Fibroblast of skin of scalp (primary cell): ENCODE results near the gene PGPEP1.
"Not testable (repeated sequence)": the region's sequence is repeated elsewhere in the genome, so short reads cannot be mapped to it uniquely, and the experiment has no call there.

ENCODE experiments used
- DNase-seq: peaks from one replicate; pipeline ENCODE4 v3.0.0-alpha.2; 2013

Gene PGPEP1

DNA sequence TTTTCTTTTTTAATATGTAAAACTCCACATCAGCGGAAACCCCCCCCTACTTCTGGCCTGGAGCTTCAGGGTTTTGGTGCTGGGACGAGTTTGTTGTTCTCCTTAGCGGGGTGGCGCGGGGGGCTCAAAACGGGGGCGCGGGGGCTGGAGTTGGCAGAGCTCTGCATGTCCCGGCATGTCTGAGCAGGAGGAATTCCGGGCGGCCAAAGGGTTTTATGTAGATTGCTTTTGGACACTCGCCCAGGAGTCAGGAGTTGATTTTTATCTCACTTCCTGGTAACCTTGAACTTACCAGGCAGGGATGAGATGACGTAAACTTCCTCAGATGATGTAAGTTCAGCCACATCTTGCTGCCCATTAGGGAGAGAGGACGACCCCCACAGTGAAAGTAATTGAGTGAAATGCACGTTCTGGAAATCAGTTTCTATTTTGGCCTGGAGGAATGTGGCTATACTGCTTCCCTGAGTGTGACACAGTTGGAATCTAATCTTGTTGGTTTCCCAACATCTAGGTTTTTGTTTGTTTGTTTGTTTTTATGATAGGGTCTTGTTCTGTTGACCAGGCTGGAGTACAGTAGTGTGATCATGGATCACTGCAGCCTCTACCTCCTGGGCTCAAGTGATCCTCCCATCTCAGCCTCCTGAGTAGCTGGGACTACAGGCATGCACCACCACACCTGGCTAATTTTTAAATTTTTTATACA lies 24.6 kb downstream of the PGPEP1 start:
- DNase-seq: peak; percentile 99

DNA sequence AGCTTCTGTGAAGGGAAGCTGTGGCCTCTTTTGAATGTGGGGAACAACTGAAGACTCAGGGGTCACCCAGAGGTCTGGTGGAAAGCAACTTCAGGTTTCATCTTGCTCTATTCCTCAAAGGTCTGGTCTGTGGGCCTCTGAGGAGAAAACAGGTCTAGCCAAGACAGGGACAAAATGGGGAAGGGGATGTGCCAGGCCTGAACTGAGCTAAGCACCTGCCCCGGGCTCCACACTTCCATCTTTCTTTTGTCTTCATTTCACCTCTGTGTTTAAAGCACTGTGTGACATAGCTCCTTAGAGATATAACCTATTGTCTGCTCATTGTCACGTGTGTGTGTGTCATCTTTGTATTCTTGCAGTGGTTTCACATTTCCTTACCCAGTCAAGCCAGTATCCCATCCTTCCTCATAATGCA lies 25.6 kb downstream of the PGPEP1 start:
- DNase-seq: no peak

DNA sequence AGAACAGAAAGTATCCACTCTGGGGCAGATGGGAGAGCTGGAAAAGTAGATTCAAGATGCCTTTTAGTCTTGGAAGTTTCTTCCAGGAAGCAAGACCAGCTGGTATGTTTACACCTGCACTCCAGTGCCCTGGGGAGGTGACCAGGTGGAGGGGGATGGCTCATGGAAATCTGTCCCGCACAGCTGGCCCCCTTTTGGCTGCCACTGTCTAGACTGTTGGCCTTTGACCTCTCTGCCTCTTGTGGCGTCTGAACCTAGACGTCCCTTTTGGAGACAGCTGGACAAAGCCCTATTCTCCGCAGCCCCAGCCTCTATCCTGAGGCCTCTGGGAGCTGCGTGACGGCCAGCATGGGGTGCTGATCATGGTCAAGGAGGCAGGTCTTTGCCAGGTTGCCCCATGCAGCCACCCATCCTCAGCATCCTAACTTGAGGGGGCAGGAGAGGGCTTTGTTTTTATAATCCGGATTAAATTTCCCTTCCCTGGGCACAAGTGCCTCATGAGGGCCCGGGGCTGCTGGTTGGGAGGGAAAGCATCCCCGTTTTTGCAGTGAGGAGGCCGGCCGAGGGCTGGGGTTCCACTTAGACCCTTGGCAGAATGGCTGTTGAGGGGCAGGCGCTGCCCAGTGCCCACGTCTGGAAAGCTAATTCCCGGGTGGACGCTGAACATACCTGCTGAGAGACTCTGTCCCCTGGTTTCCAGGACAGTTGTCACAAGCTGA lies 28.3 kb downstream of the PGPEP1 start:
- no peak for DNase-seq

DNA sequence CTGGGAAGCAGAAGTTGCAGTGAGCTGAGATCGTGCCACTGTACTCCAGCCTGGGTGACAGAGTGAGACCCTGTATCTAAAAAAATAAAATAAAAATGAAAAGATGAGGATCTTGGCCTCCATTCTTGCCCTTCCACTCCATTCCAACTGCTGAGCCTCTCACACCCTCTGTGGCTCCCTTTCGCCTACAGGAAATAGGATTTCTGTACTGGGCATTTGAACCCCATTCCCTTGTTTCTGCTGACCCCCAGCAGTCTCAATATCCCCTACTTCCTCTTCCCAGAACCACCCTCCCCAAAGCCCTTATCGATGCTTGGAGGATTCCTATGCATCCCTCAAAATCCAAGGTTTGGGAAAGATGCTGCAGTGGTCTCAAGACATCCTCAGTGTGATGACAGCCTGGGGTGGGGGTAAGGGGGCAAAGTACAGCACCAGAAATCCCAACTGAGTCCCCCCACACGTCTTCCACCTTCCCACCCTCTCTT lies 33.1 kb downstream of the PGPEP1 start:
- no peak for DNase-seq

DNA sequence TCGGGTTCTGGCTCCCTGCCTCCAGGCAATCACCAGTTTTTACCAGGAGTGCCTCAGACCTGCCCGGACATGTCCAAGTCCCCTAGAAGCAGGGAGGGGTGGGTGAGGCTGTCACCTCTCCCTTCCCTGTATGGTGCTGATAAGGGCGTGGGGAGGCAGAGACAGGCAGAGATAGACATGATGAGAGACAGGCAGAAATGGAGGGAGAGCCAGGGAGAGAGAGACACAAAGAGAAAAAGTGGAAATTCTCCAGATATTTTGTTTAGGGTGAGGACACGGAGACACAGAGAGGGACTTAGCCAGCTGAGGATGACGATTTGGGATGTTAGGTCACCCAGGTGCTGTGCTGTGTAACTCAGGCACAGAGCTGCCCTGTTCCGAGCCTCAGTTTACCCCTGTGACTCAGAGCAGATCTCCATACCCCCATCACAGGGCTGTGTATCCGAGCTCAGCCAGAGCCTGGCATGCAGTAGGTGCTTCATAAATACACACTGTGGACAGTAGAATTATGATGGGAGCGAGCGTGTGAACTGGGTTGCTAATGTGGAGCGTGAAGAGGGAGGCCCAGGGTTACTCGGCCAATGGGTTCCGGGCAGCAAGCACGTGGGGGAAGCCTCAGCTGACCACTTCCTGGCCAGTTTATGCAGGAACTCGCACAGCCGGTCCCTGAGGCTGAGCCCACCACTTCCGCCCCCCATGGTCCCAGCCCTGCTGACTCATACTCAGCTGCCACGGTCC lies 33.7 kb downstream of the PGPEP1 start:
- peak; percentile 96 for DNase-seq

DNA sequence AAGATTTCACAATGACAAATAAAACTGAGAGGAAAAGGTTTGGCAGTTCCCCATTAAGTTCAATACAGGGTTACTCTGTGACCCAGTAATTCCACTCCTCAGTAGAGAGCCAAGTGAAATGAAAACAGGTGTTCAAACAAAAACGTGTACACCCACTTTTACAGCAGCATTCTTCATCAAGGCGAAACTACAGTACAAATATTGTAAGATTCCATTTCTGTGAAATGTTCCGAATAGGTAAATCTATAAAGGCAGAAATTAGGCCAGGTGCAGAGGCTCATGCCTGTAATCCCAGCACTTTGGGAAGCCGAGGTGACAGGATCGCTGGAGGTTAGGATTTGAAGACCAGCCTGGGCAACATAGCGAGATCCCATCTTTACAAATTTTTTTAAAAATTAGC lies 36.6 kb downstream of the PGPEP1 start:
- no peak for DNase-seq

DNA sequence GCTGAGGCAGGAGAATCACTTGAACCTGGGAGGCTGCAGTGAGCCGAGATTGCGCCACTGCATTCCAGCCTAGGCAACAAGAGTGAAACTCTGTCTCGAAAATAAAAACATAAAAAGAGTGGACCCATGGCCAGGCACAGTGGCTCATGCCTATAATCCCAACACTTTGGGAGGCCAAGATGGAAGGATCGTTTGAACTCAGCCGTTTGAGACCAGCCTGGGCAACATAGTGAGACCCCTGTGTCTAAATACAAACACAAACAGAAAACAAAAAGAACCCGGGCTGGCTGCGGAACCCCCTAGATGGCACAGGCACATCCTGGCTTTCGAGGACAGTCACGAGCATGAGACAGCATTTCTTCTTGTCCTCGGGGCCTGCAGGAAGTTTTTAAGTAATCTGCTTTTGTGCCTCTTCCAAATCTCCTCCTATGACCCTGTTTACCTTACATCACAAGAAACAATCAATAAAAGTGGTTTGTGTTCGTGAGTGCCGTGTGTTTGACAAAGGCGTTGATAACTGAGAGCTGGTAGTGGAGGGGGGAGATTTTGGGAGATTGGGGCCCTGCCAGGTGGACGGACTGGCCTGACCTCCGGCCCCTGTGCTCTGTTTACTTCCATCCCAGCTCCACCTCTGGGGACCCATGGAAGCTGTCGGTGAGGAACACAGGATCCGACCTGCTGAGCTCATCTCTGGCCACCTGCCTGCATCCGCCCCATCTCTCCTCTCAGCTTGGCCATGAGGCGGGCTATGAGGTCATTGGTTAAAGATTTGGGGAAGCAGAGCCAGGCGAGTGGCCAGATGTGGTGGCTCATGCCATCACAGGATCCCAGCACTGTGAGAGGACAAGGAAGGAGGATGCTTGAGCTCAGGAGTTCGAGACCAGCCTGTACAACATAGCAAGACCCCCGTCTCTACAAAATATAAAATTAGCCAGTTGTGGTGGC lies 39.7 kb downstream of the PGPEP1 start:
- peak; percentile 68 for DNase-seq

DNA sequence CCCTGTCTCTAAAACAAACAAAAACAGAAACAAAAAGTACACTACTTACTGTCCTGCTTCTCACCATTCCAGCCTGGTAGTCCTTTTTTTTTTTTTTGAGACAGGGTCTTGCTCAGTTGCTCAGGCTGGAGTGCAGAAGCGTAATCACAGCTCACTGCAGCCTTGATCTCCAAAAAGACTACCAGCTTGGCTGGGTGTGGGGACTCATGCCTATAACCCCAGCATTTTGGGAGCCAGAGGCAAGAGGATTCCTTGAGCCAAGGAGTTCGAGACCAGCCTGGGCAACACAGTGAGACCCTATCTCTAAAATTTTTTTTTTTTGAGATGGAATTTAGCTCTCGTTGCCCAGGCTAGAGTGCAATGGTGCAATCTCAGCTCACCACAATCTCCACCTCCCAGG lies 40.4 kb downstream of the PGPEP1 start:
- DNase-seq: no peak

DNA sequence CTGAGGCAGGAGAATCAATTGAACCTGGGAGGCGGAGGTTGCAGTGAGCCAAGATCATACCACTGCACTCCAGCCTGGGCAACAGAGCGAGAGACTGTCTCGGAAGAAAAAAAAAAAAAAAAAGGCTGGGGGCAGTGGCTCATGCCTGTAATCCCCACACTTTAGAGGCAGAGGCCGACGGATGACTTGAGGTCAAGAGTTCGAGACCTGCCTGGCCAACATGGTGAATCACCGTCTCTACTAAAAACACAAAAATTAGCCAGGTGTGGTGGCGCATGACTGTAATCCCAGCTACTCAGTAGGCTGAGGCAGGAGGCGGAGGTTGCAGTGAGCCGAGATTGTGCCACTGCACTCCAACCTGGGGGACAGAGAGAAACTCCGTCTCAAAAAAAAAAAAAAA lies 43.2 kb downstream of the PGPEP1 start:
- not testable (repeated sequence) for DNase-seq

DNA sequence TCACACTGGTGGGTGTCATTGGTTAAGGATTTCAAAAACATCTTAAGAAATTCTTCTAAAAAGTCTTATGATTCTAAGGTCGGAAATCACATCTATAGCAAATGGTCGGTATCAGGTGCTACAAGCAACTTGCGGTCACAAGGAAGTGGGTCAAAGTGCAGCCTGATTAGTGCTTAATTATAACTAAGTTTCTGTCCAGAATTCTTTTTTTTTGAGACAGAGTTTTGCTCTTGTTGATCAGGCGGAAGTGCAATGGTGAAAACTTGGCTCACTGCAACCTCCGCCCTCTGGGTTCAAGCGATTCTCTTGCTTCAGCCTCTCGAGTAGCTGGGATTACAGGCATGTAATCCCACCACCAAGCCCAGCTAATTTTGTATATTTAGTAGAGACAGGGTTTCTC lies 44.4 kb downstream of the PGPEP1 start:
- DNase-seq: no peak

DNA sequence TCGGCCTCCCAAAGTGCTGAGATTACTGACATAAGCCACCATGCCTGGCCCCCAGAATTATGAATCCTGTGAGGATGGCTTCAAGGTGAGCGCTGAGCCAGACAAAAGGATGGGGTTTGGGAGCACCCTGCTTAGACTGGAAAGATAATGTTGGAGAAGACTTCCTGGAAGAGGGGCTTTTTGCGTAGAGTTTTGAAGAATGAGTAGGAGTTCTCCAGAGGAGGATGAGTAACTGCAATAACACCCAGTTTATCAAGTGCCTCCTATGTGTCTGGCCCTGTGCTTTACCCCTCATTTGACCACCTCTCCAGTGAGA lies 44.9 kb downstream of the PGPEP1 start:
- DNase-seq: no peak

DNA sequence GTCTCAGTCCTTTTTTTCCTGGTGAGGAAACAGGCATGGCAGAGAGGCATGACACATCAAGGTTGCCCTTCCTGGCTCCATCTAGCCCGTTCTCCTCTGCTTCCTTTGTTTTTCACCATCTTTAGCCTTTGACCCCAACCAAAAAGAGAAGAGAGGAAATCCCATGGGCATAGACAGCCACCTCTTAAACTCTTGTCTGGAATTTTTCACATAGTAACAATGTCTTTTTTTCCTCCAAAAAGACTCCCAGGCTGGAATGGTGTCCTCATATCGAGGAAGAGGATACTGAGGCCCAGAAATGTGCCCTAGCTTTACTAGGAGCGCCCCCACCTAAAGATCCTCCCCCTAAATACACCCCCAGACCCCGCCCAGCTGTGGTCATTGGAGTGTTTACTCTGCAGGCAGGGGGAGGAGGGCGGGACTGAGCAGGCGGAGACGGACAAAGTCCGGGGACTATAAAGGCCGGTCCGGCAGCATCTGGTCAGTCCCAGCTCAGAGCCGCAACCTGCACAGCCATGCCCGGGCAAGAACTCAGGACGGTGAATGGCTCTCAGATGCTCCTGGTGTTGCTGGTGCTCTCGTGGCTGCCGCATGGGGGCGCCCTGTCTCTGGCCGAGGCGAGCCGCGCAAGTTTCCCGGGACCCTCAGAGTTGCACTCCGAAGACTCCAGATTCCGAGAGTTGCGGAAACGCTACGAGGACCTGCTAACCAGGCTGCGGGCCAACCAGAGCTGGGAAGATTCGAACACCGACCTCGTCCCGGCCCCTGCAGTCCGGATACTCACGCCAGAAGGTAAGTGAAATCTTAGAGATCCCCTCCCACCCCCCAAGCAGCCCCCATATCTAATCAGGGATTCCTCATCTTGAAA lies 45.5 kb downstream of the PGPEP1 start, which contains the start of gene GDF15:
GDF15 (plus strand) TSS at position 484 of the 868 bp plus-strand sequence; CDS start at position 516, 32 bp downstream.
- peak; percentile 71 for DNase-seq

DNA sequence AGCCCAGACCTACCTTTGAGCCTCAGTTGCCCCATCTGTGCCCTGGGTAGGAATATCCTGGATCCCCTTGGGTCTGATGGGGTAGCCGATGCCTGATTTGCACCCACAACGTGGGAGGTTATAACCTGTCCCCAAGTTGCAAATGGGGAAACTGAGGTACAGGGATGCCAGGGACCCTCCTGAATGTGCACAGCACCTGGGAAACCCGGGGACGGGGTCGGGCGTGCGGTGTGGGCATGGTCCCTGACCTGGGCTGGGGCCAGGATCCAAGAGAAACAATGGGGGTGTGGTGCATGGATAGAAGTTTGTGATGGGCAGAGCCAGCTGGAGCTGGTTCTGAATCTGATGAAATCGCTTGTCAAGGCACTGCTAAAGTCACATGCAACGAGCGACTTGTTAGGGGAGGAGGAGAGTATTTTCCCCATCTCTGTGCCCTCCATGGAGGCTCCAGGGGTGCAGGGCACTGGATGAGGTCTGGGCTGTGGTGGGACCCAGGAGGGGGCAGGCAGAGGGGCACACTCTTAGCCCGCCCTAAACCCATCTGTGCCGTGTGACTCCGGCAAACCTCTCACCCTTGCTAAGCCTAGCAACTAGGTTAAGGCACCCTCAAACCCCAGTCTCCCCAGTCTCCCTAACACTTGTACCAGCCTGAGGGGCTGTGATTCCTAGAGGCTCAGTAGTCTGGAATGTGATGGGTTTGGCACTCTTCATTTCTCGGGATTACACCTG lies 46.3 kb downstream of the PGPEP1 start:
- DNase-seq: peak; percentile 86

DNA sequence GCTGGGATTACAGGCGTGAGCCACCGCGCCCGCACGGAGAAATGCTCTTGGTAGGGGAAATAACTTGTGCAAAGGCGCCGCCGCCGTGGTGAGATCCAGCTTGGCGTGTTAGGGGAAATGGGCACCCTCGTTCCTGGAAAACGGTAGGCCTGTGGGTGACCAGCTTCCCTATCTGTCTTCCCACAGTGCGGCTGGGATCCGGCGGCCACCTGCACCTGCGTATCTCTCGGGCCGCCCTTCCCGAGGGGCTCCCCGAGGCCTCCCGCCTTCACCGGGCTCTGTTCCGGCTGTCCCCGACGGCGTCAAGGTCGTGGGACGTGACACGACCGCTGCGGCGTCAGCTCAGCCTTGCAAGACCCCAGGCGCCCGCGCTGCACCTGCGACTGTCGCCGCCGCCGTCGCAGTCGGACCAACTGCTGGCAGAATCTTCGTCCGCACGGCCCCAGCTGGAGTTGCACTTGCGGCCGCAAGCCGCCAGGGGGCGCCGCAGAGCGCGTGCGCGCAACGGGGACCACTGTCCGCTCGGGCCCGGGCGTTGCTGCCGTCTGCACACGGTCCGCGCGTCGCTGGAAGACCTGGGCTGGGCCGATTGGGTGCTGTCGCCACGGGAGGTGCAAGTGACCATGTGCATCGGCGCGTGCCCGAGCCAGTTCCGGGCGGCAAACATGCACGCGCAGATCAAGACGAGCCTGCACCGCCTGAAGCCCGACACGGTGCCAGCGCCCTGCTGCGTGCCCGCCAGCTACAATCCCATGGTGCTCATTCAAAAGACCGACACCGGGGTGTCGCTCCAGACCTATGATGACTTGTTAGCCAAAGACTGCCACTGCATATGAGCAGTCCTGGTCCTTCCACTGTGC lies 47.9 kb downstream of the PGPEP1 start:
- DNase-seq: peak; percentile 63

DNA sequence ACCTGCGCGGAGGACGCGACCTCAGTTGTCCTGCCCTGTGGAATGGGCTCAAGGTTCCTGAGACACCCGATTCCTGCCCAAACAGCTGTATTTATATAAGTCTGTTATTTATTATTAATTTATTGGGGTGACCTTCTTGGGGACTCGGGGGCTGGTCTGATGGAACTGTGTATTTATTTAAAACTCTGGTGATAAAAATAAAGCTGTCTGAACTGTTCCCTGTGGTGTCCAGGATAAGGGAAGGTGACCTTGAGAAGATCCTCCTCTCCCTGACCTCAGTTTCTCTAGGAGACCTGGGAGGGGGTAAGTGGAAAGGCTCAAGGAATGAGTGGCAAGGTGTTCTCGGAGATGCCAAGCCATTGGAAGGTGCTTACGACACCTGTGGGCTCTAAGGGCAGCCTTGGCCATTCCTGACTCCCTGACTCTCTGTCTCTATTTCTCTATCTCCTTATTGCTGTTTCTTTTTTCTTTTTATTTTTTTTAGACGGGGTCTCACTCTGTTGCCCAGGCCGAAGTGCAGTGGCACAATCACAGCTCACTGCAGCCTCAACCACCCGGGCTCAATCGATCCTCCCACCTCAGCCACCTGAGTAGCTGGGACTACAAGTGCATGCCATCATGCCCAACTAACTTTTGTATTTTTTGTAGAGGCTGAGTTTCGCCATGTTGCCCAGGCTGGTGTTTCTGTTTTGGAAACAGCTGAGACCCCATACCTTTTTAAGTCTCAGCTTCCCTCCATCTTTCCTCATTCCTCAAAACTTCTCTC lies 48.7 kb downstream of the PGPEP1 start:
- no peak for DNase-seq

DNA sequence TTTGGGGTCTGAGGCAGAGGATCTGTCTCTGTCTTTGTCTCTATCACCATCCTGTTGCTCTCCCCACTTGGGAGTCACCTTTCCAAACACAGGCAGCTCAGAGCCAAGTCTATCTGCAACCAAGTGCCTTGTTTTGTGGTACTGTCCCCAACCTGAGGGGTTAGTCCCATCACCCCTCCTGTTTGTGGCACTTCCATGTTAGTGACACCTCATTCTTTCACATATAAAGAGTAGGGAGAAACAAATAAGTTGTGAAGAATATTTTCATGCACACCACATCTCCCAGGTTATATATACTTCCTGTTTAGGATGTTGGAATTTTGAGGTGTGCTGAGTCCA lies 49.3 kb downstream of the PGPEP1 start:
- DNase-seq: no peak

DNA sequence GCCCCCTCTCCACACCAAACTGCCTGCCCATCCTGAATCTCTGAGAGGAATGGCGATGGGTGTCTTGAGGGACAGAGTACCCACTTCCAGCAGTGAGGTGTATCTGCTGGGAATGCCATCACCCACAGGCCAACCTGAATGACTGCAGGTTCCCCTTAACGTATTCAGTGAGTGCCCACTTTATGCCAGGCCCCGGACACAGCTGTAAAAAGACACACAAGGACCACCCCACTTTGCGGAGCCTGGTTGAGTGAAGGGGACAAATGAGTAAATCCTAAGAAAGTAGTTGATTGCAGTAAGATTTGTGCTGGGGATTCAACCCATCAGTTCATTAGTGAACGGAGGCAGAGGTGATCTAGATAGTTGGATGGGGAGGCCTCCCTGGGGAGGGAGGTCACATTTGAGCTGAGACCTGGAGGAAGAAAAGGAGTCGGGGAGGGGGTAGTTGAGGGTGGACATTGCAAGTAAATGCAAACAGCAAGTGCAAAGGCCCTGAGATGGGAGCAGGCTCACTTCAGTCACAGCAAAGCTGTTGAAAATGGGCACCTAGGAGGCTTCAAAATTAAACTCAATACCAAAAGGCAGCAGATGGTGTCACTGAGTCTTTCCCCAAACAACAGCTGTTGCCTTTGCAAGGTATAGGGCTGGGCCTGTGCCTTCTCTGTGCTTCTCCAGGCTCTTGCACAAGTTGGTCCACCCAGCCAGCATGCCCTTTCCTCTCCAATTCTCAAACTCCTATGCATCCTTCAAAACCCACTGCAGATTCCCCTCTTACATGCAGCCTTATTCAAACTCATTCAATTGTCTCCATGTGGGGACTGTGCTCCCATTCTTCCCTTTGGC lies 49.9 kb downstream of the PGPEP1 start:
- DNase-seq: no peak

DNA sequence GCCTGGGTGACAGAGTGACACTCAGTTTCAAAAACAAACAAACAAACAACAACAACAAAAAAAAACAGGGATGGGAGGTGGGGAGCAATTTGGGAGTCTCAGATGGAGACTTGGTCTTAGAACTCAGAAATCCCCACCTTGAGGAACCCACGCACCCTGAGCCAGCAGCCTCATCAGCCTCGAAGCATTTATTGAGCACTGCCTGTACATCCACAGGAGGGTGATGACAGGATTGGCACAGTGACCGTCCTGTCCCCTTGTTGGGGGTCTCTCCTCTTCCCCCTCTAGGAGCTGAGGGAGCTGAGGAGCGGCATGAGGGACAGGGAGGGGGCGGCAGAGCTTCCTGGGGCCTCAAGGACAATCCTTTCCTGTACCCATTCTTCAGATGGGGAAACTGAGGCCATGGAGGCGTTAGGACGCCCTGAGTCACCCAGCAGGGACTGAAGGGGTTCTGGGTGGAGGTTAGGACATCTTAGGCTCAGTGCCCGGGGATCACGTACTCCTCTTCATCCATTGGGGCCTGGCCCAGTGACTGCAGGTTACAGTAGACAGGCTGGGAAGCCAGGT lies 51.2 kb downstream of the PGPEP1 start:
- no peak for DNase-seq
